IMR-90 (cell line): Measurements from ENCODE around the gene UTF1. TPM values are rescaled to one million over a fixed set of nuclear protein-coding genes. Genes with fewer than 3 reads are reported as not detected.

ENCODE experiments used
- ATAC-seq: fragments of 200-7000 bp; cut with Tn5 transposase; 2 replicates; pipeline ENCODE4 v1.9.1; 2020; ENCODE audit warnings: low read depth, mild to moderate bottlenecking, moderate library complexity
- BruUV-seq: library from RNA; stranded (reverse); fragments of 400-500 nt; replicated peaks from 2 replicates; lab custom pipeline; 2021; lab: Mats Ljungman, UMichigan
- CTCF ChIA-PET: fragments of 300-600 bp; formaldehyde crosslinking; extraction: SDS; loops from one replicate; lab custom pipeline; 2021; ENCODE audit warnings: antibody characterized with exemption; lab: Yijun Ruan, JAX
- POLR2A ChIA-PET: fragments of 300-600 bp; sonication (Branson Sonifier 250); formaldehyde crosslinking; loops from one replicate; lab custom pipeline; 2022; ENCODE audit warnings: antibody characterized with exemption; ENCODE audit not compliant: unreplicated experiment; lab: Charles Lee
- DNase-seq: peaks from one replicate; pipeline ENCODE4 v3.0.0; 2013
- H2AFZ ChIP-seq: replicated peaks from 2 replicates; pipeline ENCODE3; 2013; ENCODE audit warnings: low read length, mild to moderate bottlenecking; ENCODE audit not compliant: poor library complexity
- H2AK5ac ChIP-seq: 2 replicates; pipeline ENCODE4 v1.6.1; 2013; ENCODE audit warnings: low read depth, low read length, inconsistent platforms
- H2AK9ac ChIP-seq: replicated peaks from 2 replicates; pipeline ENCODE3; 2013; ENCODE audit warnings: mild to moderate bottlenecking, low read depth, low read length, moderate library complexity; ENCODE audit not compliant: poor library complexity
- H2BK120ac ChIP-seq: 2 replicates; pipeline ENCODE4 v1.6.1; 2013; ENCODE audit warnings: low read depth, low read length, inconsistent platforms
- H2BK15ac ChIP-seq: 3 replicates; pipeline ENCODE4 v1.6.1; 2013; ENCODE audit warnings: low read depth, low read length, inconsistent platforms
- H2BK20ac ChIP-seq: 2 replicates; pipeline ENCODE4 v1.6.1; 2013; ENCODE audit warnings: low read depth, mild to moderate bottlenecking, inconsistent platforms, low read length, moderate library complexity
- H2BK5ac ChIP-seq: 2 replicates; pipeline ENCODE4 v1.6.1; 2013; ENCODE audit warnings: mild to moderate bottlenecking, low read depth, low read length, inconsistent platforms; ENCODE audit not compliant: poor library complexity, severe bottlenecking
- H3K14ac ChIP-seq: replicated peaks from 2 replicates; pipeline ENCODE4 v1.6.1; 2013; ENCODE audit warnings: low read depth, low read length, inconsistent platforms
- H3K18ac ChIP-seq: 2 replicates; pipeline ENCODE4 v1.6.1; 2013; ENCODE audit warnings: low read depth, low read length, control low read depth
- H3K23ac ChIP-seq: 2 replicates; pipeline ENCODE4 v1.6.1; 2013; ENCODE audit warnings: low read depth, low read length, inconsistent platforms
- H3K27ac ChIP-seq: 2 replicates; pipeline ENCODE4 v1.5.1; 2013; ENCODE audit warnings: mild to moderate bottlenecking, control low read depth, low read length; ENCODE audit not compliant: insufficient read depth
- H3K27me3 ChIP-seq: 2 replicates; pipeline ENCODE4 v1.6.1; 2013; ENCODE audit warnings: low read length; ENCODE audit not compliant: control insufficient read depth, insufficient read depth
- H3K36me3 ChIP-seq: 2 replicates; pipeline ENCODE4 v1.6.1; 2013; ENCODE audit warnings: low read length, mixed read lengths; ENCODE audit not compliant: control insufficient read depth, insufficient read depth
- H3K4ac ChIP-seq: 2 replicates; pipeline ENCODE4 v1.6.1; 2013; ENCODE audit warnings: low read depth, low read length, inconsistent platforms
- H3K4me1 ChIP-seq: 2 replicates; pipeline ENCODE4 v1.6.1; 2013; ENCODE audit warnings: low read length, mixed read lengths; ENCODE audit not compliant: control insufficient read depth, insufficient read depth
- H3K4me2 ChIP-seq: 2 replicates; pipeline ENCODE4 v1.6.1; 2013; ENCODE audit warnings: low read depth, mild to moderate bottlenecking, control low read depth, low read length, moderate library complexity
- H3K4me3 ChIP-seq: 2 replicates; pipeline ENCODE4 v1.5.1; 2013; ENCODE audit warnings: low read depth, mild to moderate bottlenecking, control low read depth, low read length, moderate library complexity; ENCODE audit not compliant: insufficient read depth
- H3K56ac ChIP-seq: 2 replicates; pipeline ENCODE4 v1.6.1; 2013; ENCODE audit warnings: low read length, inconsistent platforms; ENCODE audit not compliant: insufficient read depth; ENCODE audit errors: extremely low read depth
- H3K79me1 ChIP-seq, 2 experiments: 2 replicates each; pipeline ENCODE4 v1.6.1; 2013; ENCODE audit warnings: low read length in 2 of 2, inconsistent platforms in 1 of 2, low read depth in 1 of 2
- H3K9ac ChIP-seq: 2 replicates; pipeline ENCODE4 v1.6.1; 2013; ENCODE audit warnings: low read depth, low read length, control low read depth
- H3K9me1 ChIP-seq: 2 replicates; pipeline ENCODE4 v1.6.1; 2013; ENCODE audit warnings: low read length, inconsistent platforms; ENCODE audit not compliant: insufficient read depth
- H3K9me3 ChIP-seq: 2 replicates; pipeline ENCODE4 v1.6.1; 2013; ENCODE audit warnings: low read length; ENCODE audit not compliant: control insufficient read depth, insufficient read depth
- H4K20me1 ChIP-seq: 2 replicates; pipeline ENCODE4 v1.6.1; 2013; ENCODE audit warnings: low read length, inconsistent platforms; ENCODE audit not compliant: insufficient read depth
- H4K5ac ChIP-seq: 2 replicates; pipeline ENCODE4 v1.6.1; 2013; ENCODE audit warnings: mild to moderate bottlenecking, low read depth, low read length, control low read depth
- H4K8ac ChIP-seq, 2 experiments: 2 replicates each; pipeline ENCODE4 v1.6.1; 2013; ENCODE audit warnings: low read depth in 2 of 2, low read length in 2 of 2, control low read depth in 1 of 2, inconsistent platforms in 1 of 2
- H4K91ac ChIP-seq: 2 replicates; pipeline ENCODE4 v1.6.1; 2013; ENCODE audit warnings: low read depth, low read length, inconsistent platforms; ENCODE audit not compliant: insufficient read depth
- BHLHE40 ChIP-seq: fragments of 150-350 bp; IDR thresholded peaks from 2 replicates; pipeline ENCODE4 v1.6.1; 2016; ENCODE audit warnings: mild to moderate bottlenecking, low read depth, low read length
- CEBPB ChIP-seq: IDR thresholded peaks from 2 replicates; pipeline ENCODE4 v1.6.1; 2012; ENCODE audit warnings: low read depth, low read length, improper control_type of control experiment
- CHD1 ChIP-seq: IDR thresholded peaks from 2 replicates; pipeline ENCODE4 v1.6.1; 2012; ENCODE audit warnings: low read depth, low read length, improper control_type of control experiment
- MAFK ChIP-seq: IDR thresholded peaks from 2 replicates; pipeline ENCODE4 v1.6.1; 2012; ENCODE audit warnings: low read depth, low read length, improper control_type of control experiment
- MAZ ChIP-seq: IDR thresholded peaks from 2 replicates; pipeline ENCODE4 v1.6.1; 2012; ENCODE audit warnings: low read depth, mild to moderate bottlenecking, low read length, improper control_type of control experiment, moderate library complexity, borderline replicate concordance
- MXI1 ChIP-seq: IDR thresholded peaks from 2 replicates; pipeline ENCODE4 v1.6.1; 2012; ENCODE audit warnings: low read depth, mild to moderate bottlenecking, low read length, moderate library complexity, borderline replicate concordance
- NFE2L2 ChIP-seq: fragments of 150-350 bp; IDR thresholded peaks from 2 replicates; pipeline ENCODE4 v1.6.1; 2016; ENCODE audit warnings: low read depth, mild to moderate bottlenecking, low read length
- POLR2A ChIP-seq: IDR thresholded peaks from 2 replicates; pipeline ENCODE4 v1.6.1; 2012; ENCODE audit warnings: mild to moderate bottlenecking, low read depth, low read length
- RAD21 ChIP-seq: IDR thresholded peaks from 2 replicates; pipeline ENCODE4 v1.6.1; 2012; ENCODE audit warnings: low read length, improper control_type of control experiment
- RCOR1 ChIP-seq: IDR thresholded peaks from 2 replicates; pipeline ENCODE4 v1.6.1; 2012; ENCODE audit warnings: mild to moderate bottlenecking, low read length, improper control_type of control experiment; ENCODE audit not compliant: insufficient replicate concordance
- RFX5 ChIP-seq: IDR thresholded peaks from 2 replicates; pipeline ENCODE4 v1.8.0; 2012; ENCODE audit warnings: low read depth, mild to moderate bottlenecking, low read length, moderate library complexity
- SMC3 ChIP-seq: fragments of 150-350 bp; IDR thresholded peaks from 2 replicates; pipeline ENCODE4 v1.6.1; 2016; ENCODE audit warnings: low read depth, mild to moderate bottlenecking, antibody characterized with exemption, low read length, moderate library complexity
- WGBS, 2 experiments: methylation state at CpG; one replicate each; pipeline versions ENCODE4 v1.1.5 to v1.1.7; 2013; ENCODE audit warnings: missing lambda C conversion rate in 2 of 2; ENCODE audit not compliant: insufficient read length in 1 of 2; ENCODE audit errors: extremely low coverage in 2 of 2; 5-methylcytosine and 5-hydroxymethylcytosine counted together
- dilution Hi-C: fragments of 300-500 bp; cut with HindIII; formaldehyde crosslinking; loops from one replicate; pipeline ENCODE4 v1.14.3; 2018; ENCODE audit warnings: low sequenced_read_pairs; ENCODE audit not compliant: unreplicated experiment
- in situ Hi-C: fragments of 300-500 bp; cut with MboI; formaldehyde crosslinking; loops from 3 replicates; pipeline ENCODE4 v1.14.3; 2019; ENCODE audit warnings: low sequenced_read_pairs, inconsistent platforms, mixed read lengths
- intact Hi-C: fragments of 100-400 bp; cut with micrococcal nuclease; formaldehyde crosslinking; loops from 2 replicates; pipeline ENCODE4 v1.10.0; 2022
- polyA plus RNA-seq, 3 experiments: library from polyadenylated mRNA; depleted of rRNA; stranded (reverse); fragments of >200 nt; gene quantifications; 2 replicates each; pipeline ENCODE4 v1.2.3, GENCODE V29; 2012; ENCODE audit warnings: low replicate concordance in 1 of 3
- total RNA-seq: library from RNA; depleted of rRNA; stranded (reverse); fragments of >200 nt; gene quantifications from 2 replicates; pipeline ENCODE4 v1.2.3, GENCODE V29; 2012
- TF ChIP-seq, protein P1 (sequence below): fragments of 150-350 bp; IDR thresholded peaks from 2 replicates; pipeline ENCODE4 v1.6.1; 2017; ENCODE audit warnings: mild to moderate bottlenecking, antibody characterized with exemption, low read length, low read depth
- TF ChIP-seq, protein P2 (sequence below): fragments of 150-350 bp; IDR thresholded peaks from 2 replicates; pipeline ENCODE4 v1.6.1; 2016; ENCODE audit warnings: low read depth, mild to moderate bottlenecking, low read length, moderate library complexity, borderline replicate concordance

The UTF1 gene
- total and polyA plus RNA-seq, 2 of the 4 experiments (the other 2 are of a cell fraction), result not detected

DNA sequence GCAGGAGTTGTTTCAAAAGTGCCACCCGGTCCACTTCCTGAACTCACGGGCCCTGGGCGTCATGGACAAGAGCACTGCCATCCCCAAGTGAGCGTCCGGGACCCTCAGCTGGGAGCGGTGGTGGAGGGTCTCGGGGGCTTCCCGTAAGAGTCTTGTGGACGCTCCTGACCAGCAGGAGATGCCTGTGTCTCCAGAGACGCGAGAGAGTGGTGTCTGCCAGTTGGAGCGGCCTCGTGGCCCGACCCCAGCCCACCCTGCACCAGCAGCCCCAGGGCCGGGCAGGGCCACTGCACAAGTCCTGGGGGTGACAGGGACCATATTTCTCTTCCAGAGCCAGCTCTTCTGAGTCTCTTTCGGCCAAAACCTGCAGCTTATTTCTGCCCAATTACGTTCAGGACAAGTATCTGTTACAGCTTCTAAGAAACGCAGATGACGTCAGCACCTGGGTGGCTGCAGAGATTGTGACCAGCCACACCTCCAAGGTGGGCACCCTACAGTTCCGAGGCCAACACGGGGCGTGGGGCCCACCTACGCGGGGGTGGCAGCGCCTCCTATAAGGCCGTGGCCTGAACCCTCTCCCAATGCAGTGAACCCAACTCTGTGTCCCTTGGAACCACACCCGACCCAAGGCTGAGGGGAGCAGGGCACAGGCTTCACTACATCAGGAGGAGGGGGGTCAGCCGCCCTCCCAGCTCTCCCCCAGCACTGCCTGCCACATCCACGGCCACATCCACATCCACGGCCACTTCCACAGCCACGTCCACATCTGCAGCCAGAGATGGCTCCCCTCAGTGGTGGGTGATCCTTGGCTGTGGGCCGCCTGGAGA, 16.2 kb upstream of the UTF1 start:
- ChIA-PET POLR2A (no interaction called here), CTCF (no interaction called here)
- Histone ChIP-seq H4K20me1 (no peaks in the 10 kb centered on the region), H2AK9ac (no peak overlapping the region), H3K56ac (no peak overlapping the region), H3K4me1 (no peaks in the 10 kb centered on the region), H3K9me3 (peaks cover 2% of the 10 kb centered on the region; the same call in 1 of the 2 replicates), H2BK15ac (no peak overlapping the region), H3K4me3 (no peak overlapping the region), H3K9ac (no peak overlapping the region), H4K91ac (no peak overlapping the region), H2AK5ac (no peak overlapping the region), H3K18ac (no peak overlapping the region), H3K4ac (no peak overlapping the region), H3K4me2 (no peak overlapping the region), H3K27me3 (peaks cover 2% of the 10 kb centered on the region; the same call in 1 of the 2 replicates), H2AFZ (no peak overlapping the region), H3K23ac (no peak overlapping the region), H3K14ac (no peak overlapping the region), H4K8ac (no peak overlapping the region), H3K27ac (no peak overlapping the region), H3K9me1 (no peaks in the 10 kb centered on the region), H2BK120ac (no peak overlapping the region), H3K36me3 (no peaks in the 10 kb centered on the region), H2BK5ac (no peak overlapping the region), H2BK20ac (no peak overlapping the region), H4K5ac (no peak overlapping the region), H3K79me1 (no peaks in the 10 kb centered on the region)
- in situ Hi-C loops (no loop called here), intact Hi-C loops (no loop called here), dilution Hi-C loops (no loop called here)
- ATAC-seq (no peak), DNase-seq (no peak)
- 77% methylated on average over 22 of the region's 32 CpGs; no CpG with 5 or more reads in 1 of the 2 experiments for WGBS, 2 experiments
- no TSS peak for BruUV-seq
- TF ChIP-seq CHD1 (no peak), RAD21 (no peak), MAFK (no peak), MAZ (no peak), RFX5 (no peak), RCOR1 (no peak), MXI1 (no peak), POLR2A (no peak), SMC3 (no peak), NFE2L2 (no peak), BHLHE40 (no peak), CEBPB (no peak)
- TF ChIP-seq, protein P1, sequence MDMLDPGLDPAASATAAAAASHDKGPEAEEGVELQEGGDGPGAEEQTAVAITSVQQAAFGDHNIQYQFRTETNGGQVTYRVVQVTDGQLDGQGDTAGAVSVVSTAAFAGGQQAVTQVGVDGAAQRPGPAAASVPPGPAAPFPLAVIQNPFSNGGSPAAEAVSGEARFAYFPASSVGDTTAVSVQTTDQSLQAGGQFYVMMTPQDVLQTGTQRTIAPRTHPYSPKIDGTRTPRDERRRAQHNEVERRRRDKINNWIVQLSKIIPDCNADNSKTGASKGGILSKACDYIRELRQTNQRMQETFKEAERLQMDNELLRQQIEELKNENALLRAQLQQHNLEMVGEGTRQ, result no peak
- TF ChIP-seq, protein P2, sequence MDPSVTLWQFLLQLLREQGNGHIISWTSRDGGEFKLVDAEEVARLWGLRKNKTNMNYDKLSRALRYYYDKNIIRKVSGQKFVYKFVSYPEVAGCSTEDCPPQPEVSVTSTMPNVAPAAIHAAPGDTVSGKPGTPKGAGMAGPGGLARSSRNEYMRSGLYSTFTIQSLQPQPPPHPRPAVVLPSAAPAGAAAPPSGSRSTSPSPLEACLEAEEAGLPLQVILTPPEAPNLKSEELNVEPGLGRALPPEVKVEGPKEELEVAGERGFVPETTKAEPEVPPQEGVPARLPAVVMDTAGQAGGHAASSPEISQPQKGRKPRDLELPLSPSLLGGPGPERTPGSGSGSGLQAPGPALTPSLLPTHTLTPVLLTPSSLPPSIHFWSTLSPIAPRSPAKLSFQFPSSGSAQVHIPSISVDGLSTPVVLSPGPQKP, result no peak
